Ovary (tissue), 3 donors: ENCODE results near the gene ZBTB9.

Experiments
- EP300 ChIP-seq: sonication (generic); formaldehyde crosslinking; IDR thresholded peaks from one replicate; pipeline ENCODE4 v1.6.1; 2017; ENCODE audit warnings: antibody characterized with exemption
- POLR2A ChIP-seq: fragments of 450-650 bp; IDR thresholded peaks from one replicate; pipeline ENCODE4 v1.6.1; 2017; ENCODE audit warnings: antibody characterized with exemption, mild to moderate bottlenecking, moderate library complexity
- TF ChIP-seq, protein P1 (sequence below), 3 donors: fragments of 450-650 bp in 2 of 3; fragments of 200-600 bp in 1 of 3; IDR thresholded peaks; one replicate each; pipeline versions ENCODE4 v1.5.1 to v1.8.0; 2016 to 2022; ENCODE audit warnings: antibody characterized with exemption in 3 of 3, mild to moderate bottlenecking in 1 of 3
- donor health status: DM: no; HTN: no; CAD: no.

GRCh38 chr6:33490621-33491020 is 36.2 kb downstream of the ZBTB9 start:
- TF ChIP-seq, protein P1, sequence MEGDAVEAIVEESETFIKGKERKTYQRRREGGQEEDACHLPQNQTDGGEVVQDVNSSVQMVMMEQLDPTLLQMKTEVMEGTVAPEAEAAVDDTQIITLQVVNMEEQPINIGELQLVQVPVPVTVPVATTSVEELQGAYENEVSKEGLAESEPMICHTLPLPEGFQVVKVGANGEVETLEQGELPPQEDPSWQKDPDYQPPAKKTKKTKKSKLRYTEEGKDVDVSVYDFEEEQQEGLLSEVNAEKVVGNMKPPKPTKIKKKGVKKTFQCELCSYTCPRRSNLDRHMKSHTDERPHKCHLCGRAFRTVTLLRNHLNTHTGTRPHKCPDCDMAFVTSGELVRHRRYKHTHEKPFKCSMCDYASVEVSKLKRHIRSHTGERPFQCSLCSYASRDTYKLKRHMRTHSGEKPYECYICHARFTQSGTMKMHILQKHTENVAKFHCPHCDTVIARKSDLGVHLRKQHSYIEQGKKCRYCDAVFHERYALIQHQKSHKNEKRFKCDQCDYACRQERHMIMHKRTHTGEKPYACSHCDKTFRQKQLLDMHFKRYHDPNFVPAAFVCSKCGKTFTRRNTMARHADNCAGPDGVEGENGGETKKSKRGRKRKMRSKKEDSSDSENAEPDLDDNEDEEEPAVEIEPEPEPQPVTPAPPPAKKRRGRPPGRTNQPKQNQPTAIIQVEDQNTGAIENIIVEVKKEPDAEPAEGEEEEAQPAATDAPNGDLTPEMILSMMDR (IDR thresholded peaks at IDR 0.05) = no peak
- no peak for TF ChIP-seq EP300
- no peak for TF ChIP-seq POLR2A
